Vagina (tissue), 2 donors: Measurements from ENCODE around the gene NFXL1.

Source experiments
- POLR2A ChIP-seq, 2 donors: fragments of 450-650 bp; IDR thresholded peaks; one replicate each; pipeline ENCODE4 v1.6.1; 2017; ENCODE audit warnings: antibody characterized with exemption in 2 of 2, mild to moderate bottlenecking in 2 of 2, moderate library complexity in 2 of 2
- POLR2AphosphoS5 ChIP-seq, 2 donors: sonication (generic); formaldehyde crosslinking; IDR thresholded peaks; one replicate each; pipeline ENCODE4 v1.9.0; 2017; ENCODE audit warnings: antibody characterized with exemption in 2 of 2, mild to moderate bottlenecking in 2 of 2, low read depth in 1 of 2; ENCODE audit not compliant: insufficient read depth in 1 of 2

- TF ChIP-seq POLR2A (IDR thresholded peaks at IDR 0.05): no peak
- TF ChIP-seq POLR2AphosphoS5 (IDR thresholded peaks at IDR 0.05; ENCODE audit: insufficient read depth in 1 of 2, low read depth in 1 of 2): no peak
Observed at GRCh38 chr4:47862297-47862696, 52.1 kb downstream of the NFXL1 start.
